Mucosa of stomach (tissue), 1 donor: ENCODE data around the gene CALD1.

Experiments used
- H3K27me3 ChIP-seq: one replicate; pipeline ENCODE4 v1.7.0; 2013; ENCODE audit warnings: mild to moderate bottlenecking, low read length; ENCODE audit not compliant: control insufficient read depth, insufficient read depth
- H3K36me3 ChIP-seq: one replicate; pipeline ENCODE4 v1.7.0; 2013; ENCODE audit warnings: low read length; ENCODE audit not compliant: control insufficient read depth, insufficient read depth
- H3K4me1 ChIP-seq: one replicate; pipeline ENCODE4 v1.7.0; 2013; ENCODE audit warnings: mild to moderate bottlenecking, low read length; ENCODE audit not compliant: control insufficient read depth, insufficient read depth
- H3K4me3 ChIP-seq: one replicate; pipeline ENCODE4 v1.7.0; 2013; ENCODE audit warnings: low read length
- H3K9ac ChIP-seq: one replicate; pipeline ENCODE4 v1.7.0; 2013; ENCODE audit warnings: mild to moderate bottlenecking, low read length, moderate library complexity
- H3K9me3 ChIP-seq: one replicate; pipeline ENCODE4 v1.7.0; 2013; ENCODE audit warnings: mild to moderate bottlenecking, low read length, moderate library complexity; ENCODE audit not compliant: control insufficient read depth
- donor health status: Pancreatic carcinoma.

CALD1 gene

GRCh38 chr7:134856091-134856490 lies 76.7 kb downstream of the CALD1 start:
- no peak overlapping the region for H3K9ac ChIP-seq

DNA sequence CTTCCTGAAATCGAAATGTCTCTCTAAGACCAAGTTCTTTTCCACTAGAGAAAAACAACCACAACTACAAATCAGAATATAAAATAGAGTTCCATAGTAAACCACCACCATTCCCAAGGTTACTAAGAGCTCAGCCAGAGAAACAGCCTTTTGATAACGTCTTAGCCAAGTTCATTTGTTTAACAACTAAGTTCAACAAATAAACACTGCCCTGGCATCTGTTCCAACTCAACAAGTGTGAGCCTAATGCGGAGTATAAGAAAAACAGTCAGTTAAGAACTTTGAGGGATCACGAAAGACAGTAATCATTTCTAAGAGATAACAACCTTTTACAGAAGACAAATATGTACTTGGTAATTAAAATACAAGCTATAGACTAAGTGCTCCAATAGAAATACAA lies 77.3 kb downstream of the CALD1 start:
- Histone ChIP-seq H3K9ac (no peak overlapping the region), H3K4me1 (peaks cover 4% of the 10 kb centered on the region), H3K27me3 (no peaks in the 10 kb centered on the region), H3K36me3 (no peaks in the 10 kb centered on the region), H3K4me3 (no peak overlapping the region), H3K9me3 (no peaks in the 10 kb centered on the region)

More at GRCh38 chr7:134856091-134856490, 76.7 kb downstream of the CALD1 start:
- Histone ChIP-seq H3K9me3 (no peaks in the 10 kb centered on the region), H3K4me3 (no peak overlapping the region), H3K4me1 (peaks cover 4% of the 10 kb centered on the region), H3K27me3 (no peaks in the 10 kb centered on the region), H3K36me3 (no peaks in the 10 kb centered on the region)

DNA sequence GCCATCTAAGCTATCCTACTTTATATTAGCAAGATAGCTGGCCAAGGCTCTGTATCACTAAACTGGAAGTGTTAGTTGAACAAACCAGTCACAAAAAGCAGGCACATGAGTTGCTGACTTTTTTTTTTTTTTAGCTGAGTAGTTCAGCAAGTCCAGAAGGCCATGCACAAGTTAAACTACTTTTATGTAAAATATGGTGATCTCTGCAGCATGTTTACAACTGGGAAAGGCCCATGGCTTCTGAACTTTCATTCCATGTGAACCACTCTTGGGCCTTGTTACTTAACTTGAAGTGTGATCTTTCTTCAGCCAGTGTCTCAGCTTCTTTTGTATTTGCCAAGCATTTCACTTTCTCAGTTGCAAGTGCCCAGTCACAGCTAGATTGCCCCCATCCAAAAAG lies 78.5 kb downstream of the CALD1 start:
- Histone ChIP-seq H3K4me1 (peaks cover 4% of the 10 kb centered on the region), H3K27me3 (no peaks in the 10 kb centered on the region), H3K36me3 (no peaks in the 10 kb centered on the region), H3K9ac (no peak overlapping the region), H3K4me3 (no peak overlapping the region), H3K9me3 (no peaks in the 10 kb centered on the region)

DNA sequence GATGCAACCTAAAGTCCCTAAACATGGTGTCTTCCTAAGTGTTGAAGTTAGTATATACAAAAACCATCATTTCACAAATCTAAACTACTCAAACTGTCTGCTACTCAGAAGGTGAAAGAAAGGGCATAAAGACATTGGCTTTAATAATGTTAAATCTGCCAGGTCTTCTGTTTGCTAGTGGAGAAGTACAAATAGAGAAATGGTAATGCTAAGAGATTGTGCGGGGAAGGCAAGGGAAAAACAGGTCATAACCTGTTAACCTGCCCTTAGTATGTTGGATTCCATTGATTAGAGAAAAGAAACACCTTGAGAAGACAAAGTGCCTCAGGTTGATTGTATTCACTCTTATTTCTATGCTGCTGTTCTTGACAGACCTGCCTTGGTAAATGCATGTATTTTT lies 80.3 kb downstream of the CALD1 start:
- H3K9ac ChIP-seq, result no peak overlapping the region
- peaks cover 4% of the 10 kb centered on the region for H3K4me1 ChIP-seq
- no peaks in the 10 kb centered on the region for H3K36me3 ChIP-seq
- H3K27me3 ChIP-seq, result no peaks in the 10 kb centered on the region
- H3K4me3 ChIP-seq, result no peak overlapping the region
- no peaks in the 10 kb centered on the region for H3K9me3 ChIP-seq

- H3K4me1 ChIP-seq, result no peaks in the 10 kb centered on the region
- no peak overlapping the region for H3K4me3 ChIP-seq
- no peaks in the 10 kb centered on the region for H3K36me3 ChIP-seq
- H3K9me3 ChIP-seq, result no peaks in the 10 kb centered on the region
- H3K27me3 ChIP-seq, result no peaks in the 10 kb centered on the region
- H3K9ac ChIP-seq, result no peak overlapping the region
Measured at GRCh38 chr7:134865001-134865845, 85.8 kb downstream of the CALD1 start.

- Histone ChIP-seq H3K36me3 (no peaks in the 10 kb centered on the region), H3K9me3 (no peaks in the 10 kb centered on the region), H3K4me1 (no peaks in the 10 kb centered on the region), H3K27me3 (no peaks in the 10 kb centered on the region), H3K9ac (no peak overlapping the region), H3K4me3 (no peak overlapping the region)
Measured at GRCh38 chr7:134866617-134867016, 87.2 kb downstream of the CALD1 start.

DNA sequence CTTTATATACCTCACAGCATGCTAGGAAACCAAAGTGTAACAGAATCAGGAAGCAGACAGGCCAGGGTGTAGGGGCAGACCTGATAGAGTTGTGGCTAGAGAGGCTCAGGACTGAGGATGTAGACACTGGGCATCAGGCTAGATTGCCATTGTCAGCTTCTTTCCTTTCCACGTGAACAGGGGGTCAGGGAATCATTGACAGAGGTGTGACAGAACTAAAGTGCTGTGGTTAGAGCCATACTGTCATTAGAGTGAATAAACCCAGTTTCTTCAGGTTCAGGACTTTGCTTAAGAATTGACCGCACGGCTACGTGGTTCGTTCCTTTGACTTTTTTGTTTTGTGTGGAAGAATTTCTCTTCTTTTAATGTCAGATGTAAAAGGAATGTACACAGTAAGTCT lies 90.7 kb downstream of the CALD1 start:
- Histone ChIP-seq H3K9ac (no peak overlapping the region), H3K9me3 (no peaks in the 10 kb centered on the region), H3K36me3 (no peaks in the 10 kb centered on the region), H3K4me1 (no peaks in the 10 kb centered on the region), H3K27me3 (no peaks in the 10 kb centered on the region), H3K4me3 (no peak overlapping the region)

GRCh38 chr7:134870781-134871180 lies 91.3 kb downstream of the CALD1 start:
- no peaks in the 10 kb centered on the region for H3K4me1 ChIP-seq
- H3K36me3 ChIP-seq, result no peaks in the 10 kb centered on the region
- H3K9me3 ChIP-seq, result no peaks in the 10 kb centered on the region
- no peaks in the 10 kb centered on the region for H3K27me3 ChIP-seq
- H3K9ac ChIP-seq, result no peak overlapping the region
- no peak overlapping the region for H3K4me3 ChIP-seq

DNA sequence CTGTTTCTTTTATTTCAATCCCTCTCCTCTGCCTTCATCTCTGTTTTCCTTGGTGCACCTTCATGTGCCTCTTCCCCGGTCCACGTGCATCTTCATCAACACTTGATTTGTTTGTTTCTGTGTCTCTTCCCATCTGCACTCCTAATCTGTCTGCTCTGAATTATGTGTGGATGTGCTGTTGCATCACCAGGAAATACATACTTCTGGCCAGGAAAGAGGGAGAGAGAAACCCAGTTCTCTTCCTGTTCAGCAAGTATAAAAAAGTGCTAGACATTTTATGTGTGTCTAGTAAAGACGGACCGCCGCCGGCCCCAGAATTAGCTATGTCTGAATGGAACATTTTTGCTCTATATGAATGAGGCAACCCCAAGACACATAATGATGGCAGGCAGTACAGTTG lies 93.8 kb downstream of the CALD1 start:
- H3K36me3 ChIP-seq, result no peaks in the 10 kb centered on the region
- H3K4me3 ChIP-seq, result no peak overlapping the region
- H3K27me3 ChIP-seq, result no peaks in the 10 kb centered on the region
- H3K4me1 ChIP-seq, result no peaks in the 10 kb centered on the region
- no peaks in the 10 kb centered on the region for H3K9me3 ChIP-seq
- H3K9ac ChIP-seq, result no peak overlapping the region

DNA sequence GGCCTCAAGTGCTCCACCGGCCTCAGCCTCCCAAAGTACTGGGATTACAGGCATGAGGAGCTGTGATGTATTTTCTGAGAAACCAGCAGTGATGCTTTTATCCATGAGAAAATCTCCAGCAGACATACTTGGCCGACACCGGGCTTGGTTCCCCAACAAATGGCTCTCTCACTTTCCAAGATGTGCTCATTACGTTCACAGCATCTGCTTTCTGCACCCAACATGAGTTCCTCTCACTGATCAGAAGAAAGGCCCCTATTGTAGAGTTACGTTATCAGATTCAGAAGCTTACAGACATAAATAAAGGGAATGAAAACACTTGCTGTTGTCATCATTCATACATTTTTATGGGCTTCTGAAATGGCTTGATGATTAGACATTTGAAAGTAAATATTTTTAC lies 95.0 kb downstream of the CALD1 start:
- H3K9me3 ChIP-seq, result no peaks in the 10 kb centered on the region
- no peak overlapping the region for H3K4me3 ChIP-seq
- no peaks in the 10 kb centered on the region for H3K4me1 ChIP-seq
- no peaks in the 10 kb centered on the region for H3K27me3 ChIP-seq
- H3K9ac ChIP-seq, result no peak overlapping the region
- no peaks in the 10 kb centered on the region for H3K36me3 ChIP-seq

GRCh38 chr7:134875867-134876266 lies 96.4 kb downstream of the CALD1 start:
- peaks cover 6% of the 10 kb centered on the region for H3K27me3 ChIP-seq
- no peak overlapping the region for H3K4me3 ChIP-seq
- no peaks in the 10 kb centered on the region for H3K36me3 ChIP-seq
- H3K4me1 ChIP-seq, result no peaks in the 10 kb centered on the region
- no peaks in the 10 kb centered on the region for H3K9me3 ChIP-seq
- H3K9ac ChIP-seq, result no peak overlapping the region

DNA sequence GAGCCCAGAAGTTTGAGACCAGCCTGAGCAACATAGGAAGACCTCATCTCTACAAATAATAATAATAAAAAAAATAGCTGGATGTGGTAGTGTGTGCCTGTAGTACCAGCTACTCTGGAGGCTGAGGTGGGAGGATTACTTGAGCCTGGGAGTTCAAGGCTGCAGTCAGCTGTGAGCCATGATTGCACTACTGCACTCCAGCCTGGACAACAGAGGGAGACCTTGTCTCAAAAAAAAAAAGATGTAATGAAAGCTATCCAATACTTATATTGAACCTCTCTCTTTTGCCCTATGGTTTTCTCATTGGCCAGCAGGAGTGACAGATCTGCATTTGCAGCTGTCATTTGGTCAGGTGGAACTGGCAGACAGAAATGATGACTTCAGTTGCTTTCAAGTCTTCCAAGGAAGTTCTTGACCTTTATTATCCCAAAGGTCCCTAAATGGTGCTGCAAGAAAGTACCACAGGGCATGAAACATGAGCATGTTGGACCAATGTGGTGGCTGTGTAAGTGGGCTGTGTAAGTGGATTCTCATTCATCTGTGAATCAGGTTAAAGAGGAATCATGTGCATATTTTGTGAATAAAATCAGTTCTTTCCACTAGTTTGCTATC lies 99.4 kb downstream of the CALD1 start:
- no peak overlapping the region for H3K4me3 ChIP-seq
- no peak overlapping the region for H3K9ac ChIP-seq
- peaks cover 8% of the 10 kb centered on the region for H3K27me3 ChIP-seq
- no peaks in the 10 kb centered on the region for H3K9me3 ChIP-seq
- H3K4me1 ChIP-seq, result peaks cover 10% of the 10 kb centered on the region
- no peaks in the 10 kb centered on the region for H3K36me3 ChIP-seq
